IMR-90 (cell line): ENCODE results near the gene PLA2G4D. TPM values are rescaled to one million over a fixed set of nuclear protein-coding genes. Genes with fewer than 3 reads are reported as not detected.

Source experiments
- ATAC-seq: fragments of 200-7000 bp; cut with Tn5 transposase; 2 replicates; pipeline ENCODE4 v1.9.1; 2020; ENCODE audit warnings: low read depth, mild to moderate bottlenecking, moderate library complexity
- BruUV-seq: library from RNA; stranded (reverse); fragments of 400-500 nt; replicated peaks from 2 replicates; lab custom pipeline; 2021; lab: Mats Ljungman, UMichigan
- CTCF ChIA-PET: fragments of 300-600 bp; formaldehyde crosslinking; extraction: SDS; loops from one replicate; lab custom pipeline; 2021; ENCODE audit warnings: antibody characterized with exemption; lab: Yijun Ruan, JAX
- POLR2A ChIA-PET: fragments of 300-600 bp; sonication (Branson Sonifier 250); formaldehyde crosslinking; loops from one replicate; lab custom pipeline; 2022; ENCODE audit warnings: antibody characterized with exemption; ENCODE audit not compliant: unreplicated experiment; lab: Charles Lee
- DNase-seq: peaks from one replicate; pipeline ENCODE4 v3.0.0; 2013
- H2AFZ ChIP-seq: replicated peaks from 2 replicates; pipeline ENCODE3; 2013; ENCODE audit warnings: low read length, mild to moderate bottlenecking; ENCODE audit not compliant: poor library complexity
- H2AK5ac ChIP-seq: 2 replicates; pipeline ENCODE4 v1.6.1; 2013; ENCODE audit warnings: low read depth, low read length, inconsistent platforms
- H2AK9ac ChIP-seq: replicated peaks from 2 replicates; pipeline ENCODE3; 2013; ENCODE audit warnings: mild to moderate bottlenecking, low read depth, low read length, moderate library complexity; ENCODE audit not compliant: poor library complexity
- H2BK120ac ChIP-seq: 2 replicates; pipeline ENCODE4 v1.6.1; 2013; ENCODE audit warnings: low read depth, low read length, inconsistent platforms
- H2BK15ac ChIP-seq: 3 replicates; pipeline ENCODE4 v1.6.1; 2013; ENCODE audit warnings: low read depth, low read length, inconsistent platforms
- H2BK20ac ChIP-seq: 2 replicates; pipeline ENCODE4 v1.6.1; 2013; ENCODE audit warnings: low read depth, mild to moderate bottlenecking, inconsistent platforms, low read length, moderate library complexity
- H2BK5ac ChIP-seq: 2 replicates; pipeline ENCODE4 v1.6.1; 2013; ENCODE audit warnings: mild to moderate bottlenecking, low read depth, low read length, inconsistent platforms; ENCODE audit not compliant: poor library complexity, severe bottlenecking
- H3K14ac ChIP-seq: replicated peaks from 2 replicates; pipeline ENCODE4 v1.6.1; 2013; ENCODE audit warnings: low read depth, low read length, inconsistent platforms
- H3K18ac ChIP-seq: 2 replicates; pipeline ENCODE4 v1.6.1; 2013; ENCODE audit warnings: low read depth, low read length, control low read depth
- H3K23ac ChIP-seq: 2 replicates; pipeline ENCODE4 v1.6.1; 2013; ENCODE audit warnings: low read depth, low read length, inconsistent platforms
- H3K27ac ChIP-seq: 2 replicates; pipeline ENCODE4 v1.5.1; 2013; ENCODE audit warnings: mild to moderate bottlenecking, control low read depth, low read length; ENCODE audit not compliant: insufficient read depth
- H3K27me3 ChIP-seq: 2 replicates; pipeline ENCODE4 v1.6.1; 2013; ENCODE audit warnings: low read length; ENCODE audit not compliant: control insufficient read depth, insufficient read depth
- H3K36me3 ChIP-seq: 2 replicates; pipeline ENCODE4 v1.6.1; 2013; ENCODE audit warnings: low read length, mixed read lengths; ENCODE audit not compliant: control insufficient read depth, insufficient read depth
- H3K4ac ChIP-seq: 2 replicates; pipeline ENCODE4 v1.6.1; 2013; ENCODE audit warnings: low read depth, low read length, inconsistent platforms
- H3K4me1 ChIP-seq: 2 replicates; pipeline ENCODE4 v1.6.1; 2013; ENCODE audit warnings: low read length, mixed read lengths; ENCODE audit not compliant: control insufficient read depth, insufficient read depth
- H3K4me2 ChIP-seq: 2 replicates; pipeline ENCODE4 v1.6.1; 2013; ENCODE audit warnings: low read depth, mild to moderate bottlenecking, control low read depth, low read length, moderate library complexity
- H3K4me3 ChIP-seq: 2 replicates; pipeline ENCODE4 v1.5.1; 2013; ENCODE audit warnings: low read depth, mild to moderate bottlenecking, control low read depth, low read length, moderate library complexity; ENCODE audit not compliant: insufficient read depth
- H3K56ac ChIP-seq: 2 replicates; pipeline ENCODE4 v1.6.1; 2013; ENCODE audit warnings: low read length, inconsistent platforms; ENCODE audit not compliant: insufficient read depth; ENCODE audit errors: extremely low read depth
- H3K79me1 ChIP-seq, 2 experiments: 2 replicates each; pipeline ENCODE4 v1.6.1; 2013; ENCODE audit warnings: low read length in 2 of 2, inconsistent platforms in 1 of 2, low read depth in 1 of 2
- H3K9ac ChIP-seq: 2 replicates; pipeline ENCODE4 v1.6.1; 2013; ENCODE audit warnings: low read depth, low read length, control low read depth
- H3K9me1 ChIP-seq: 2 replicates; pipeline ENCODE4 v1.6.1; 2013; ENCODE audit warnings: low read length, inconsistent platforms; ENCODE audit not compliant: insufficient read depth
- H3K9me3 ChIP-seq: 2 replicates; pipeline ENCODE4 v1.6.1; 2013; ENCODE audit warnings: low read length; ENCODE audit not compliant: control insufficient read depth, insufficient read depth
- H4K20me1 ChIP-seq: 2 replicates; pipeline ENCODE4 v1.6.1; 2013; ENCODE audit warnings: low read length, inconsistent platforms; ENCODE audit not compliant: insufficient read depth
- H4K5ac ChIP-seq: 2 replicates; pipeline ENCODE4 v1.6.1; 2013; ENCODE audit warnings: mild to moderate bottlenecking, low read depth, low read length, control low read depth
- H4K8ac ChIP-seq, 2 experiments: 2 replicates each; pipeline ENCODE4 v1.6.1; 2013; ENCODE audit warnings: low read depth in 2 of 2, low read length in 2 of 2, control low read depth in 1 of 2, inconsistent platforms in 1 of 2
- H4K91ac ChIP-seq: 2 replicates; pipeline ENCODE4 v1.6.1; 2013; ENCODE audit warnings: low read depth, low read length, inconsistent platforms; ENCODE audit not compliant: insufficient read depth
- BHLHE40 ChIP-seq: fragments of 150-350 bp; IDR thresholded peaks from 2 replicates; pipeline ENCODE4 v1.6.1; 2016; ENCODE audit warnings: mild to moderate bottlenecking, low read depth, low read length
- RAD21 ChIP-seq: IDR thresholded peaks from 2 replicates; pipeline ENCODE4 v1.6.1; 2012; ENCODE audit warnings: low read length, improper control_type of control experiment
- WGBS, 2 experiments: methylation state at CpG; one replicate each; pipeline versions ENCODE4 v1.1.5 to v1.1.7; 2013; ENCODE audit warnings: missing lambda C conversion rate in 2 of 2; ENCODE audit not compliant: insufficient read length in 1 of 2; ENCODE audit errors: extremely low coverage in 2 of 2; 5-methylcytosine and 5-hydroxymethylcytosine counted together
- dilution Hi-C: fragments of 300-500 bp; cut with HindIII; formaldehyde crosslinking; loops from one replicate; pipeline ENCODE4 v1.14.3; 2018; ENCODE audit warnings: low sequenced_read_pairs; ENCODE audit not compliant: unreplicated experiment
- in situ Hi-C: fragments of 300-500 bp; cut with MboI; formaldehyde crosslinking; loops from 3 replicates; pipeline ENCODE4 v1.14.3; 2019; ENCODE audit warnings: low sequenced_read_pairs, inconsistent platforms, mixed read lengths
- intact Hi-C: fragments of 100-400 bp; cut with micrococcal nuclease; formaldehyde crosslinking; loops from 2 replicates; pipeline ENCODE4 v1.10.0; 2022
- polyA plus RNA-seq, 3 experiments: library from polyadenylated mRNA; depleted of rRNA; stranded (reverse); fragments of >200 nt; gene quantifications; 2 replicates each; pipeline ENCODE4 v1.2.3, GENCODE V29; 2012; ENCODE audit warnings: low replicate concordance in 1 of 3
- total RNA-seq: library from RNA; depleted of rRNA; stranded (reverse); fragments of >200 nt; gene quantifications from 2 replicates; pipeline ENCODE4 v1.2.3, GENCODE V29; 2012
- TF ChIP-seq, protein P1 (sequence below): fragments of 150-350 bp; IDR thresholded peaks from 2 replicates; pipeline ENCODE4 v1.6.1; 2016; ENCODE audit warnings: low read depth, mild to moderate bottlenecking, low read length, moderate library complexity, borderline replicate concordance
- TF ChIP-seq, protein P2 (sequence below): conservative IDR thresholded peaks from 2 replicates; pipeline ENCODE4 v1.5.1; 2012; ENCODE audit warnings: mild to moderate bottlenecking, low read depth, low read length, improper control_type of control experiment

PLA2G4D gene
- total and polyA plus RNA-seq, 2 of the 4 experiments (the other 2 are of a cell fraction) = not detected

DNA sequence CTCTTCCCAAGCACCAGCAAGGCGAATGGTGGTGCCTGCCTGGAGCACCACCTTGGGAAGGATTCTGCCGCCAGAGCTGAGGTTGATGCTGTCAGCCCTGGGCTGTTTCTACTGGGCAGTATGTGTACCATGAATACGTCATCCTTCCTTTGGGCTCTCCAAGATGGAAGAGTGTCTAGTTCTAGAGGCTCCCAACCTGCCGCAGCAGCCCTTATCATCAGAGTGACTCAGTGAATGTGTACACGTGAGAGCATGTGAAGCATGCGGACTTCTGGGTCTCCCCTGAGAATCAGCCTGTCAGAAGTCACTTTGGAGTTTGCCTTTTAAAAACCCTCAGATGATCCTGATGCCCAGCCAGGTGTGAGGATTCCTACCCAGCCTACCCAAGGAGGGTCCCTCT, 20.9 kb downstream of the PLA2G4D start:
- no peak overlapping the region for H3K56ac ChIP-seq
- no peak overlapping the region for H2BK5ac ChIP-seq
- no peak overlapping the region for H4K8ac ChIP-seq
- WGBS, 2 experiments = 81% methylated on average over 3 of the region's 6 CpGs; no CpG with 5 or more reads in 1 of the 2 experiments
- no peak overlapping the region for H3K14ac ChIP-seq
- H3K9me3 ChIP-seq = no peaks in the 10 kb centered on the region
- CTCF ChIA-PET = interaction anchor here (1.6 kb wide), 1 partner anchor 11 kb away, joined by 5 read pairs; no protein-coding TSS in a partner anchor
- H3K27ac ChIP-seq = no peak overlapping the region
- no peak overlapping the region for H3K18ac ChIP-seq
- DNase-seq (no peak), ATAC-seq (no peak)
- dilution Hi-C loops = no loop called here
- H2BK15ac ChIP-seq = no peak overlapping the region
- no TSS peak for BruUV-seq
- TF ChIP-seq, protein P1, sequence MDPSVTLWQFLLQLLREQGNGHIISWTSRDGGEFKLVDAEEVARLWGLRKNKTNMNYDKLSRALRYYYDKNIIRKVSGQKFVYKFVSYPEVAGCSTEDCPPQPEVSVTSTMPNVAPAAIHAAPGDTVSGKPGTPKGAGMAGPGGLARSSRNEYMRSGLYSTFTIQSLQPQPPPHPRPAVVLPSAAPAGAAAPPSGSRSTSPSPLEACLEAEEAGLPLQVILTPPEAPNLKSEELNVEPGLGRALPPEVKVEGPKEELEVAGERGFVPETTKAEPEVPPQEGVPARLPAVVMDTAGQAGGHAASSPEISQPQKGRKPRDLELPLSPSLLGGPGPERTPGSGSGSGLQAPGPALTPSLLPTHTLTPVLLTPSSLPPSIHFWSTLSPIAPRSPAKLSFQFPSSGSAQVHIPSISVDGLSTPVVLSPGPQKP = no peak
- TF ChIP-seq BHLHE40 = no peak
- TF ChIP-seq RAD21 = no peak
- TF ChIP-seq, protein P2, sequence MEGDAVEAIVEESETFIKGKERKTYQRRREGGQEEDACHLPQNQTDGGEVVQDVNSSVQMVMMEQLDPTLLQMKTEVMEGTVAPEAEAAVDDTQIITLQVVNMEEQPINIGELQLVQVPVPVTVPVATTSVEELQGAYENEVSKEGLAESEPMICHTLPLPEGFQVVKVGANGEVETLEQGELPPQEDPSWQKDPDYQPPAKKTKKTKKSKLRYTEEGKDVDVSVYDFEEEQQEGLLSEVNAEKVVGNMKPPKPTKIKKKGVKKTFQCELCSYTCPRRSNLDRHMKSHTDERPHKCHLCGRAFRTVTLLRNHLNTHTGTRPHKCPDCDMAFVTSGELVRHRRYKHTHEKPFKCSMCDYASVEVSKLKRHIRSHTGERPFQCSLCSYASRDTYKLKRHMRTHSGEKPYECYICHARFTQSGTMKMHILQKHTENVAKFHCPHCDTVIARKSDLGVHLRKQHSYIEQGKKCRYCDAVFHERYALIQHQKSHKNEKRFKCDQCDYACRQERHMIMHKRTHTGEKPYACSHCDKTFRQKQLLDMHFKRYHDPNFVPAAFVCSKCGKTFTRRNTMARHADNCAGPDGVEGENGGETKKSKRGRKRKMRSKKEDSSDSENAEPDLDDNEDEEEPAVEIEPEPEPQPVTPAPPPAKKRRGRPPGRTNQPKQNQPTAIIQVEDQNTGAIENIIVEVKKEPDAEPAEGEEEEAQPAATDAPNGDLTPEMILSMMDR = no peak
- H2BK120ac ChIP-seq = no peak overlapping the region
- H4K20me1 ChIP-seq = no peaks in the 10 kb centered on the region
- no peak overlapping the region for H4K91ac ChIP-seq
- in situ Hi-C loops = no loop called here
- no peak overlapping the region for H2BK20ac ChIP-seq
- no peak overlapping the region for H4K5ac ChIP-seq
- H3K9ac ChIP-seq = no peak overlapping the region
- no peaks in the 10 kb centered on the region for H3K4me1 ChIP-seq
- POLR2A ChIA-PET = interaction anchor here (0.6 kb wide), 1 partner anchor 19 kb away, joined by 4 read pairs; no protein-coding TSS in a partner anchor
- no peaks in the 10 kb centered on the region for H3K36me3 ChIP-seq
- no peak overlapping the region for H2AK9ac ChIP-seq
- no peak overlapping the region for H2AK5ac ChIP-seq
- H3K4me2 ChIP-seq = no peak overlapping the region
- H3K23ac ChIP-seq = no peak overlapping the region
- no peak overlapping the region for H3K4ac ChIP-seq
- intact Hi-C loops = no loop called here
- H3K4me3 ChIP-seq = no peak overlapping the region
- H3K27me3 ChIP-seq = peaks cover 53% of the 10 kb centered on the region
- H2AFZ ChIP-seq = no peak overlapping the region
- no peaks in the 10 kb centered on the region for H3K79me1 ChIP-seq
- no peaks in the 10 kb centered on the region for H3K9me1 ChIP-seq
